K562 (cell line): Measurements from ENCODE around the gene MAST4.

Experiments used
- ATF7 ChIP-seq: fragments of 450-650 bp; IDR thresholded peaks from 2 replicates; pipeline ENCODE4 v1.7.1; 2014; ENCODE audit warnings: mild to moderate bottlenecking, moderate library complexity
- REST ChIP-seq, 2 experiments: fragments of 450-650 bp; formaldehyde crosslinking in 1 of 2; IDR thresholded peaks; 2 replicates each; pipeline versions ENCODE4 v1.4.0 to v1.6.1; 2014 to 2020; ENCODE audit warnings: mild to moderate bottlenecking in 2 of 2, borderline replicate concordance in 1 of 2, low read depth in 1 of 2

GRCh38 chr5:67061511-67061910, 465.3 kb downstream of the MAST4 start:
- TF ChIP-seq ATF7 (no peak), REST (IDR thresholded peaks at IDR 0.05; ENCODE audit: borderline replicate concordance) (no peak), REST (CRISPR knock-in tag; IDR thresholded peaks at IDR 0.05; ENCODE audit: low read depth) (no peak)
